Endothelial cell of umbilical vein (primary cell): Measurements from ENCODE around the gene PDE1A. TPM values are rescaled to one million over a fixed set of nuclear protein-coding genes. Genes with fewer than 3 reads are reported as not detected.

Source experiments
- BruUV-seq: library from RNA; stranded (reverse); fragments of 400-500 nt; replicated peaks from 2 replicates; lab custom pipeline; 2021; lab: Mats Ljungman, UMichigan
- CTCF ChIA-PET: fragments of 300-600, 350-600 bp; sonication (Branson Sonifier 250); formaldehyde crosslinking; loops from one replicate; lab custom pipeline; 2021; ENCODE audit warnings: antibody characterized with exemption, inconsistent platforms; lab: Charles Lee
- POLR2A ChIA-PET: fragments of 300-600, 350-600 bp; sonication (Branson Sonifier 250); formaldehyde crosslinking; loops from one replicate; lab custom pipeline; 2021; ENCODE audit warnings: antibody characterized with exemption, inconsistent platforms; lab: Charles Lee
- DNase-seq: peaks from one replicate; pipeline ENCODE4 v3.0.0-alpha.2; 2011; ENCODE audit warnings: low read depth, low spot score
- FAIRE-seq: peaks from 2 replicates; lab custom pipeline; 2011; peaks lifted over from hg19 to GRCh38; lab: Jason Lieb, UNC
- H2AFZ ChIP-seq: 2 replicates; pipeline ENCODE4 v1.6.0; 2012; ENCODE audit warnings: low read depth, low read length, control low read depth, inconsistent platforms
- H3K27ac ChIP-seq: 2 replicates; pipeline ENCODE4 v1.5.1; 2011; ENCODE audit warnings: low read depth, mild to moderate bottlenecking, control low read depth, low read length, moderate library complexity; ENCODE audit not compliant: insufficient read depth
- H3K27me3 ChIP-seq, 2 experiments: 2 replicates each; pipeline versions ENCODE4 v1.6.0 to v1.6.1; 2011; ENCODE audit warnings: low read length in 2 of 2, mixed read lengths in 1 of 2; ENCODE audit not compliant: control insufficient read depth in 2 of 2, insufficient read depth in 2 of 2
- H3K36me3 ChIP-seq, 2 experiments: 2 replicates in 1 of 2; 3 replicates in 1 of 2; pipeline ENCODE4 v1.5.1; 2011; ENCODE audit warnings: low read length in 2 of 2, mild to moderate bottlenecking in 1 of 2, moderate library complexity in 1 of 2; ENCODE audit not compliant: control insufficient read depth in 2 of 2, insufficient read depth in 2 of 2; ENCODE audit errors: extremely low read depth in 1 of 2
- H3K4me1 ChIP-seq: 3 replicates; pipeline ENCODE4 v1.5.1; 2011; ENCODE audit warnings: mild to moderate bottlenecking, low read length; ENCODE audit not compliant: control insufficient read depth, insufficient read depth; ENCODE audit errors: extremely low read depth
- H3K4me2 ChIP-seq: 2 replicates; pipeline ENCODE4 v1.6.1; 2011; ENCODE audit warnings: low read length, control low read depth, mixed read lengths; ENCODE audit not compliant: insufficient read depth
- H3K4me3 ChIP-seq, 3 experiments: fragments of 200-600 bp in 1 of 3; sonication (generic), shearing (Covaris generic) in 1 of 3; replicated peaks in 1 of 3; 2 replicates each; pipeline ENCODE4 v1.5.1; 2011 to 2016; ENCODE audit warnings: control low read depth in 3 of 3, low read length in 3 of 3, mild to moderate bottlenecking in 2 of 3, inconsistent platforms in 1 of 3, low read depth in 1 of 3, moderate library complexity in 1 of 3; ENCODE audit not compliant: insufficient read depth in 1 of 3
- H3K79me2 ChIP-seq: 2 replicates; pipeline ENCODE4 v1.6.0; 2012; ENCODE audit warnings: low read length, inconsistent platforms; ENCODE audit not compliant: control insufficient read depth, insufficient read depth
- H3K9ac ChIP-seq: replicated peaks from 2 replicates; pipeline ENCODE3; 2011; ENCODE audit warnings: low read length, control low read depth; ENCODE audit not compliant: insufficient read depth; ENCODE audit errors: extremely low read depth
- H3K9me1 ChIP-seq: replicated peaks from 3 replicates; pipeline ENCODE4 v1.6.0; 2011; ENCODE audit warnings: mild to moderate bottlenecking, low read length; ENCODE audit not compliant: control insufficient read depth, insufficient read depth; ENCODE audit errors: extremely low read depth
- H3K9me3 ChIP-seq: replicated peaks from 2 replicates; pipeline ENCODE4 v1.5.1; 2012; ENCODE audit warnings: low read length, inconsistent platforms; ENCODE audit not compliant: control insufficient read depth, insufficient read depth
- H4K20me1 ChIP-seq: replicated peaks from 2 replicates; pipeline ENCODE3; 2011; ENCODE audit warnings: mild to moderate bottlenecking, low read length; ENCODE audit not compliant: control insufficient read depth, insufficient read depth; ENCODE audit errors: extremely low read depth
- EZH2 ChIP-seq: IDR thresholded peaks from 2 replicates; pipeline ENCODE4 v1.6.1; 2012; ENCODE audit warnings: borderline replicate concordance, low read depth, mild to moderate bottlenecking, moderate library complexity, low read length, inconsistent platforms; ENCODE audit not compliant: severe bottlenecking
- FOS ChIP-seq: IDR thresholded peaks from 2 replicates; pipeline ENCODE4 v1.6.1; 2011; ENCODE audit warnings: mild to moderate bottlenecking, low read length, moderate library complexity, borderline replicate concordance; ENCODE audit not compliant: insufficient read depth
- GATA2 ChIP-seq: IDR thresholded peaks from 2 replicates; pipeline ENCODE4 v1.7.0; 2011; ENCODE audit warnings: low read depth, mild to moderate bottlenecking, moderate library complexity, mixed read lengths, low read length; ENCODE audit not compliant: insufficient read length, insufficient read depth
- JUN ChIP-seq: IDR thresholded peaks from 2 replicates; pipeline ENCODE4 v1.6.1; 2011; ENCODE audit warnings: borderline replicate concordance, low read depth; ENCODE audit not compliant: insufficient read length, insufficient read depth
- MYC ChIP-seq: IDR thresholded peaks from one replicate; pipeline ENCODE4 v1.6.1; 2011; ENCODE audit warnings: mild to moderate bottlenecking, low read depth, low read length
- POLR2A ChIP-seq: IDR thresholded peaks from 2 replicates; pipeline ENCODE4 v1.6.1; 2012; ENCODE audit warnings: low read depth, mild to moderate bottlenecking, control low read depth, low read length
- POLR2AphosphoS5 ChIP-seq: IDR thresholded peaks from 2 replicates; pipeline ENCODE4 v1.6.1; 2012; ENCODE audit warnings: low read depth, mild to moderate bottlenecking, control low read depth, low read length, moderate library complexity; ENCODE audit not compliant: insufficient read depth
- dilution Hi-C: fragments of 300-500 bp; cut with MboI; formaldehyde crosslinking; loops from one replicate; pipeline ENCODE4 v1.15.0; 2019; ENCODE audit warnings: low sequenced_read_pairs; ENCODE audit not compliant: extremely low pct_ligation_motif_present
- intact Hi-C: fragments of 100-400 bp; cut with micrococcal nuclease; formaldehyde crosslinking; loops from one replicate; pipeline ENCODE4 v1.10.0; 2022
- polyA plus RNA-seq, 4 experiments: library from polyadenylated mRNA; depleted of rRNA in 3 of 4; stranded (reverse) in 3 of 4; unstranded in 1 of 4; fragments of >200 nt; gene quantifications; 2 replicates each; pipeline versions ENCODE4 v1.2.1 to v1.2.3, GENCODE V29; 2011 to 2012; ENCODE audit warnings: missing spikeins in 1 of 4
- total RNA-seq: library from RNA; stranded (reverse); gene quantifications from 2 replicates; pipeline ENCODE4 v1.2.3, GENCODE V29; 2021
- TF ChIP-seq, protein P1 (sequence below): IDR thresholded peaks from 2 replicates; pipeline ENCODE4 v1.6.1; 2011; ENCODE audit not compliant: insufficient read depth, insufficient read length
- TF ChIP-seq, protein P2 (sequence below), 2 donors: IDR thresholded peaks; 1 replicate in 1 of 2; 2 replicates in 1 of 2; pipeline ENCODE4 v1.5.1; 2011; ENCODE audit warnings: low read length in 2 of 2, mild to moderate bottlenecking in 2 of 2, moderate library complexity in 2 of 2, control low read depth in 1 of 2, inconsistent platforms in 1 of 2, low read depth in 1 of 2; ENCODE audit not compliant: insufficient read depth in 1 of 2; ENCODE audit errors: extremely low read depth in 1 of 2

The PDE1A gene
- total and polyA plus RNA-seq, 2 donors (not counting 3 experiments of a cell fraction or from before 2014, with no cell fraction given): 0.43 to 0.49 TPM

DNA sequence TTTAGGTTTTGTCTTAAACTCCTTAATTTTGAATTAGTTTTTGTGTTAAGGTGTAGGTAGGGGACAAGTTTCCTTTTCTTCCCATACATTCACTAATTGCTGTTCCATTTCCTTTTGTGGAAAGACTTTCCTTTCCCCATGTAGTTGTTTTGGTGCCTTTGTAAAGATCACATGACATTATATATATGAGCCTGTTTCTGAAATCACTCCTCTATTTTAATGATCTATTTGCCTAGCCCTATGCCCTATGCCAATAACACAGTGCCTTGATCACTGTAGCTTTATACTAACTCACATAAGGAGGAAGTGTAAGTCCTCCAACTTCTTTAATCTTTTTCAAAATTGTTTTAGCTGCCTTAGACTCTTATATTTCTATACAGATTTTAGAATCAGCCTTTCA is 229.3 kb downstream of the PDE1A start:
- FAIRE-seq: no peak
- intact Hi-C loops: no loop called here

More for the DNA sequence above, 229.3 kb downstream of the PDE1A start:
- ChIA-PET CTCF (no interaction called here), POLR2A (no interaction called here)
- Histone ChIP-seq H3K27ac (no peak overlapping the region), H3K79me2 (no peaks in the 10 kb centered on the region), H3K9ac (no peak overlapping the region), H3K9me3 (no peaks in the 10 kb centered on the region), H4K20me1 (no peaks in the 10 kb centered on the region), H3K4me1 (no peaks in the 10 kb centered on the region), H2AFZ (no peak overlapping the region), H3K27me3 (no peaks in the 10 kb centered on the region), H3K36me3 (no peaks in the 10 kb centered on the region), H3K4me3 (no peak overlapping the region), H3K9me1 (no peaks in the 10 kb centered on the region), H3K4me2 (no peak overlapping the region)
- TF ChIP-seq GATA2 (no peak), EZH2 (no peak), POLR2AphosphoS5 (no peak), POLR2A (no peak), MYC (no peak), JUN (no peak), FOS (no peak)
- TF ChIP-seq, protein P1, sequence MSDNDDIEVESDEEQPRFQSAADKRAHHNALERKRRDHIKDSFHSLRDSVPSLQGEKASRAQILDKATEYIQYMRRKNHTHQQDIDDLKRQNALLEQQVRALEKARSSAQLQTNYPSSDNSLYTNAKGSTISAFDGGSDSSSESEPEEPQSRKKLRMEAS: no peak
- TF ChIP-seq, protein P2, sequence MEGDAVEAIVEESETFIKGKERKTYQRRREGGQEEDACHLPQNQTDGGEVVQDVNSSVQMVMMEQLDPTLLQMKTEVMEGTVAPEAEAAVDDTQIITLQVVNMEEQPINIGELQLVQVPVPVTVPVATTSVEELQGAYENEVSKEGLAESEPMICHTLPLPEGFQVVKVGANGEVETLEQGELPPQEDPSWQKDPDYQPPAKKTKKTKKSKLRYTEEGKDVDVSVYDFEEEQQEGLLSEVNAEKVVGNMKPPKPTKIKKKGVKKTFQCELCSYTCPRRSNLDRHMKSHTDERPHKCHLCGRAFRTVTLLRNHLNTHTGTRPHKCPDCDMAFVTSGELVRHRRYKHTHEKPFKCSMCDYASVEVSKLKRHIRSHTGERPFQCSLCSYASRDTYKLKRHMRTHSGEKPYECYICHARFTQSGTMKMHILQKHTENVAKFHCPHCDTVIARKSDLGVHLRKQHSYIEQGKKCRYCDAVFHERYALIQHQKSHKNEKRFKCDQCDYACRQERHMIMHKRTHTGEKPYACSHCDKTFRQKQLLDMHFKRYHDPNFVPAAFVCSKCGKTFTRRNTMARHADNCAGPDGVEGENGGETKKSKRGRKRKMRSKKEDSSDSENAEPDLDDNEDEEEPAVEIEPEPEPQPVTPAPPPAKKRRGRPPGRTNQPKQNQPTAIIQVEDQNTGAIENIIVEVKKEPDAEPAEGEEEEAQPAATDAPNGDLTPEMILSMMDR (IDR thresholded peaks at IDR 0.05; ENCODE audit: extremely low read depth in 1 of 2, insufficient read depth in 1 of 2, low read depth in 1 of 2, low read length in 2 of 2): no peak
- dilution Hi-C loops: no loop called here
- BruUV-seq: no TSS peak
- no peak for DNase-seq
